DMS53 (cell line): ENCODE data around the gene NET1.

Source experiments
- DNase-seq: peaks from one replicate; lab custom pipeline; 2025; lab: John Stamatoyannopoulos, UW

The NET1 gene

DNA sequence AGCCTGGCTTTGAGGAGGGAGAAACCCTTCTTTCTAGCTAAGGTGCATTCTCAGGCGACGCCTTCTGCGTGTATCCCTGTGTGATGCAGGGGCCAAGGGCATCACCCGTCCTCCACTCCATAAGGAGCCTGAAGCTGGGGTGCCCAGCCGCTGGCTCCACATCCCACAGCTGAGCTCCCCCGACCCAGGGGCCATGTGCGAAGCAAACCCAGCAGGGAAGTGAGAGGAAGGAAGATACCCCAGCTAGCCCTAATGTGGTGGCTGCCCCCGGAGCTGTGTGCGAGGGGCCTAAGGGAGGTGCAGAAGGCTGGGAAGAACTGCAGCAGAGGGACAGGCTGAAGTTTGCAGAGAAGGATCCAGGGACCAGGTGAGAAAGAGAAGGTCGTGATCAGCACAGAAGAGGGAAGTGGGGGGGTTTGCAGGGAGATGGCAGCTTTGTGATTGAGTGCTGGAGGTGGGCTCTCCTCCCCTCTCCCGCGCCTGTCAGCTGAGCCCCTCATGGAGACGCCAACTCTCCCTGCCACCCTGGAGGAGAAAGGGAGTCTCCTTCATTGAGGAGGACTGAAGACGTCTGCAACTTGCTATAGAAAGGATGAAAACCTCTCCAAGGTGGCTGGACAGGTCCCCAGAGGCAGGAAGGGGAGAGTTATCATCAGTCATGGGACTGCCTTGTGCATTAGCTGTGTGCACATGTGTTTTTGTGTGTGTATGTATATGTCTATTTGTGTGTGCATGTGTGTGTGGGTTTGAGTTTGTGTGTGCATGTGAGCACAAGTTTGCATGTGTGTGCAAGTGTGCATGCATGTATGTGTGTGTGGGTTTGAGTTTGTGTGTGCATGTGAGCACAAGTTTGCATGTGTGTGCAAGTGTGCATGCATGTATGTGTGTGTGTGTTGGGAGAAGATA, 90.5 kb downstream of the NET1 start:
- DNase-seq: peak; percentile 55

DNA sequence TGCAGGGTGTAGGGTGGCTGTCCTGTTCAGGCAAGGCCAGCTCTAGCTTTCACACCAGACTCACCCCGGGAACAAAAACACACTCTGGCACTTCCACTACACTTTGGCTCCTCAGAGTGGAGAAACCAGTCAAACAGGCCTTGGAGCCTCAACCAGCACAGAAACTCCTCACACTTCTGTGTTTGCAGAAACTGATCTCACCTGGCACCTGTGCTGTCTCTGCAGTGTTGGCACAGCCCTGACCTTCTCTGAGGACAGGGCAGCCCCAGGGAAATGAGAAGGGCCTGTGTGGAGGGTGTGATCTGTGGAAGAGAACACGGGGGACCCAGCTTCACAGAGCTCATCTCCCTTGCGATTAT, 91.1 kb downstream of the NET1 start:
- DNase-seq: peak; percentile 99

DNA sequence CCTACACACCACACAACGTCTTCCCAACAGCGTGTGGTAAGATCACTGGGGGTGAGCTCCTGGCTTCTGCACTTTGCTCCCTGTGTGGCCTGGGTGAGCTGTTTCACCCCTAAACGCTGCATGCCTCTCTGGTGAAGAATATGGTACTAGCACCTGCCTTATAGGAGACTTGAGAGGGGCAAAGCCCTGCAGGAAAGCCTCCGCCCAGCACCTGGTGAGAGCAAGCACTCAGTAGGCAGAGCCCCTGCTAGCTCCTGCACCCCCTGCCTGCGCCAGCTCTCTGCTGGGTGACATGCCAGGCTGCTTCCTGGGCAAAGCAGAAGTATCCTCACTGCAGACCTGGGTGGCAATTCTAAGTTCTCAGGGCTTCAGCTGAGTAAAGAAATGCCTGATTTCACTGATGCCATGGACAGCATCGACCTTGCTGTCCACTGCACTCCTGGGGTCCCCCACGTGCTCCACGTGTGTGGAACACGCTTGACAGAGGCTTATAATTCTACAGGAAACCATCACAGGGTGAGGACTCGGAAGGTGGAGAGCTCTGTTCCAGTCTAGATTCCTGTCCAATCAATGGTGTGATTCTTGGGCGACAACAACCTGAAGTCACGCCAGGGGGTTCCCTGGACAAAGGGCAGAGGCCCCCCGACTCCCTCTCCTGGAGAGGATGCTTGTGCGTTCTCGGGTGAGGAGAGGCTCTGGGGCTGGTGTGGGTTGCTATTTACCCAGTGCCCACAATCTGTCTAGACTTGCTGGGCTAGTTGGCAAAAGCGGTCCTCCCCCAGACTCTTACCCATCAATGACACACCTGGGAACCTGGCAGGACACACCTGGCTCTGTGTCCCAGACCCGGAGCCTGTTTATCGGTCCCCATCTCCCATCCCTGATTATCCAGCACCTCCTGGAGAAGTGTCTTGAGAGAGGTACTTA, 92.1 kb downstream of the NET1 start:
- peak; percentile 83 for DNase-seq

DNA sequence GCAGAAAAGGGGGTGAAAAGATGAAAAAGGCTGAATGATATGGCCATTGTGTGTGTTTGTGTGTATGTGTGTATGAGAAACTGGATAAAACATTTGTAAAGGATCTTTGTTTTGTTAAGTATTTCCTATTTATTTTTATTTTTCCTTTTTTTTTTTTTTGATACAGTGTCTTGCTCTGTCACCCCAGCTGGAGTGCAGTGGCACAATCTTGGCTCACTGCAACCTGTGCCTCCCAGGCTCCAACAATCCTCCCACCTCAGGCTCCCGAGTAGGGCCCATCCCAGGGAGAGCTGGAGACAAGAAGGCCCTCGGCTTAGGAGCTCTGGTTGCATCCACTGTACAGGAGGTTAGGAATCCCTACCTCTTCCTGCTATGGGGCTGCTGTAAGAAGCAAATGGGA, 93.9 kb downstream of the NET1 start:
- peak; percentile 29 for DNase-seq

DNA sequence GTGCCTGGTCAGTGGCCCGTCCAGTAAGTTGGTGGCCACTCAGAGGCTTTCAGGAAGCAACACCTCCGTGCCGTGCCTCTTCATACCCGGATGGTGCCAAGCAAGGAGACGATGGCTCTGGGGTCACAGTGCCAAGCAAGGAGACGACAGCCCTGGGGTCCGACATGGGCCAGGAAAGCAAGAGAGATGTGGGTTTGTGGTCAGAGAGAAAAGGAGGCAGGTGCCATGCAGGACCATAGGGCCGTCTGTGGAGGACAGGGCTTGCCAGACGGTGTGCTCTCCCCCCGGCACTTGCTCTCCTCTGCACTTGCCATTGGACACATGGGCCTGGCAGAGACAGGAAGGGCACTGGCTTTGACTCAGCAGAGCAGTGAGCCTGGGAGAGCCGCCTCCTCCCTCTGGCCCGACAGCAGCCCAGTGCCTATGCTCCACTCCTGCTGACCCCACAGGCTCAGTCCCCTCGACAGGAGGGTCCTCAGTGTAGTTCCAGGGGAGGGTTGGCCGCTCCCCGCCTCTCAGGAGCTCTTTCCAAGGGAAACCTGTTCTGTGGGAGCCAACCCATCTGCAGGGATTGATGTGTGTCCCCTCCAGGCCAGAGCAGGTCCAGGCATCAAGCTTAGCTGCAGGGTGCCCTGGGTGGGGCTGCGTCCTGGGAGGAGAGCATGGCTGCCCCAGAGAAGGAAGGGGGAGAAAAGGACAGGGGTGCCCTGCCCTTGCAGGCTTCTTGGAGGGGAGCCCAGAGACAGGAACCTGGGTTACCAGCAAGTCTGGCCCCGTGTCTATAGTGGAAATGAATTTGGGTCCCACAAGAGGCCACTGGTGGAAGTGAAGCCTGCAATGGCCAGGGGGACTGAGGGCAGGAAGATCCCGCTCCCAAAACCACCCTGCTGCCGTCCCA, 94.6 kb downstream of the NET1 start:
- no peak for DNase-seq

DNA sequence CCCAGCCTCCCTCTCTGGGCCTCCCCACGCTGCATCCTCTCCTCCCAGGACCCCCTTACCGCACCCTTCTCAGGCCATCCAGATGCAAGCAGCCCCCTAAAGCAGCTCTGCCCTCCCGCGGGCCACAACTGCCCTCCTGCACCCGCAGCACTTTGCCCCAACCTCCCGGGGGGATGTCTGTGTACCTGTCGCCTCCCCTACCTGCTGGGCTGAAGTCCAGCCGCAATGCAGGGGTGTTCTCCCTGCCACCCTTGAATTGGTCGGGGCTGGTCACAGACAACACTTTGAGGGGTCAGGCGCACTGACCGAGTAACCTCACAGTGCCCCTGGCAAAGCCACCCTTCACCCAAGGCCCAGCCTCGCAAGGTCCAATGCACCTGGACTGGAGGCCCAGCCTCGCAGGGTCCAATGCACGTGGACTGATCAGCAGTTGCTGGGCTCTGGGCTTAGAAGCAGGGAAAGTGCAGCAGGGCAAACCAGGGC, 95.3 kb downstream of the NET1 start:
- DNase-seq: no peak

DNA sequence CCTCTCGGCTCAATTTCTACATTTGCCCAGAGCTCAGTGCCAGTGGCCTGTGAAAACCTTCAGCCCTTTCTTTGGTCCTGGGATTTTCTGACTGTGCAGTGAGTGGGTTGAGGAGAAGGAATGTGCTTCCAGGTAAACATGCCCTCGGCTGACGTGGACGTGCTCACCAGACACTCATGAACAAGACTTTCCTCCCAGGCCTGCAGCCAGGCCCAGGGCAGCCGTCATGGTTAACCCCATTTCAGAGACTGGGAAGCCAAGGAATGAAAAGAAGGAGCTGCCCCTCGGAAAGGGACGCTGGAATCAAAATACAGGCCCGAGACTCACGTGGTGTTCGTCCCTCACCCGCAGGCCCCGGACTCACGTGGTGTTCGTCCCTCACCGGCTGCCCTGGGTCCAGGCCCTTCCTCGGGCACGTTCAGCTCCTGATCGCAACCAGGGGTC, 95.8 kb downstream of the NET1 start:
- no peak for DNase-seq
